Skeletal muscle tissue (tissue), 4 donors: ENCODE results near the gene CHAD. TPM values are rescaled to one million over a fixed set of nuclear protein-coding genes. Genes with fewer than 3 reads are reported as not detected.
"Not testable (repeated sequence)": the region's sequence is repeated elsewhere in the genome, so short reads cannot be mapped to it uniquely, and the experiment has no call there.

ENCODE experiments used
- H3K27ac ChIP-seq: one replicate; pipeline ENCODE4 v1.7.0; 2013; ENCODE audit warnings: mild to moderate bottlenecking, low read depth, low read length, inconsistent platforms
- H3K27me3 ChIP-seq, 3 donors: one replicate each; pipeline ENCODE4 v1.7.0; 2013; ENCODE audit warnings: low read length in 3 of 3; ENCODE audit not compliant: control insufficient read depth in 3 of 3, insufficient read depth in 3 of 3
- H3K36me3 ChIP-seq, 3 donors: one replicate each; pipeline ENCODE4 v1.7.0; 2013; ENCODE audit warnings: low read length in 3 of 3; ENCODE audit not compliant: control insufficient read depth in 3 of 3, insufficient read depth in 3 of 3
- H3K4me1 ChIP-seq, 3 donors: one replicate each; pipeline ENCODE4 v1.7.0; 2013; ENCODE audit warnings: low read length in 3 of 3, mild to moderate bottlenecking in 3 of 3; ENCODE audit not compliant: control insufficient read depth in 3 of 3, insufficient read depth in 3 of 3
- H3K4me3 ChIP-seq, 3 donors: one replicate each; pipeline ENCODE4 v1.7.0; 2013; ENCODE audit warnings: low read length in 3 of 3
- H3K9ac ChIP-seq, 3 donors: one replicate each; pipeline ENCODE4 v1.7.0; 2013; ENCODE audit warnings: low read length in 3 of 3, mild to moderate bottlenecking in 3 of 3, moderate library complexity in 2 of 3, low read depth in 1 of 3
- H3K9me3 ChIP-seq, 3 donors: one replicate each; pipeline ENCODE4 v1.7.0; 2013; ENCODE audit warnings: low read length in 3 of 3; ENCODE audit not compliant: control insufficient read depth in 3 of 3
- total RNA-seq: library from RNA; depleted of rRNA; stranded (reverse); fragments of >200 nt; gene quantifications from one replicate; pipeline ENCODE4 v1.2.3, GENCODE V29; 2014
- donor health status: Osteomylitis.

CHAD gene
- total RNA-seq, 1 donor from 2014 or later: 1.6 TPM

GRCh38 chr17:50425682-50426471, 42.8 kb downstream of the CHAD start, which contains the start of gene ACSF2:
ACSF2 (plus strand) TSS chr17:50426218; CDS start chr17:50426262, 44 bp downstream.
- H3K36me3 ChIP-seq: peaks cover 0 to 3% (median 0%) of the 10 kb centered on the region in 3 donors
- no peaks in the 10 kb centered on the region for H3K9me3 ChIP-seq
- H3K4me3 ChIP-seq: peak within 1 kb of the TSS; percentile 67 to 88 (median 83)
- peak within 1 kb of the TSS; percentile 72 for H3K27ac ChIP-seq
- H3K9ac ChIP-seq: peak within 1 kb of the TSS; percentile 72 to 90 (median 86)
- peaks cover 46 to 55% (median 46%) of the 10 kb centered on the region in 3 donors for H3K4me1 ChIP-seq
- no peaks in the 10 kb centered on the region for H3K27me3 ChIP-seq

GRCh38 chr17:50424996-50425681, 43.5 kb downstream of the CHAD start:
- Histone ChIP-seq H3K9ac (peak overlapping the region; percentile 62 to 87 (median 76)), H3K9me3 (no peaks in the 10 kb centered on the region), H3K27me3 (no peaks in the 10 kb centered on the region), H3K4me1 (peaks cover 43 to 51% (median 43%) of the 10 kb centered on the region in 3 donors), H3K4me3 (peak overlapping the region; percentile 67 to 83 (median 75)), H3K36me3 (peaks cover 0 to 3% (median 0%) of the 10 kb centered on the region in 3 donors), H3K27ac (peak overlapping the region; percentile 32)

GRCh38 chr17:50424246-50424995, 44.3 kb downstream of the CHAD start:
- H3K36me3 ChIP-seq: peaks cover 0 to 3% (median 0%) of the 10 kb centered on the region in 3 donors
- H3K27ac ChIP-seq: no peak overlapping the region
- no peak overlapping the region for H3K9ac ChIP-seq
- peaks cover 37 to 45% (median 40%) of the 10 kb centered on the region in 3 donors for H3K4me1 ChIP-seq
- no peaks in the 10 kb centered on the region for H3K9me3 ChIP-seq
- H3K4me3 ChIP-seq: no peak overlapping the region
- no peaks in the 10 kb centered on the region for H3K27me3 ChIP-seq

DNA sequence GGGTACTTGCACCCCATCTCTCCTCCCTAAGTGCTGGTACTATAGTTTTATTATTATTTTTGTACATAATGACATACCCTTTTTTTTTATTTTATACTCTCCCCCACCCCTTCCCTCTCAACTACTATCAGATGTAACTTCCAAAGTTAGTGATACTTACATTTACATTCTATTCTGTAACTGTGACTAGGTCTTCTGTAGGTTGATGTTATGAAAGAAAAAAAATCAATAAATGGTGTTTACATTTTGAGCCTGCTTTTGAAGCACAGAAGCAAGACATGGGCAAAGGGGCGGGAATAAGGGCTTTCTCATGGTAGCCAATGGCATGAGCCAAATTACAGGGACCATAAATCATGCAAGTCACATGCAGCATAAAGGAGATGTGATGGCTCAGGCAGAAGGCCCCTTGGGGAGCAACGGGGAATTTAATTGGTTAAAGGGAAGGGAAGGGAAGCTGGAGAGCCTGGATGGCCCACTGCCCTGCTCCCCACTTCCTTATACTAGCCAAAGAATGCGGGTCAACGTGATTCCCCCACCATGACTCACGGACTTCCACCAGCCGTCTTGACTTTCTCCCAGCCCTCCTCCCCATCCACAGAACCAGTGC, 45.0 kb downstream of the CHAD start:
- Histone ChIP-seq H3K27ac (no peak overlapping the region), H3K36me3 (no peaks in the 10 kb centered on the region), H3K9ac (no peak overlapping the region), H3K4me1 (peaks cover 29 to 37% (median 34%) of the 10 kb centered on the region in 3 donors), H3K27me3 (no peaks in the 10 kb centered on the region), H3K4me3 (no peak overlapping the region), H3K9me3 (no peaks in the 10 kb centered on the region)

GRCh38 chr17:50422738-50423137, 45.9 kb downstream of the CHAD start:
- Histone ChIP-seq H3K9me3 (no peaks in the 10 kb centered on the region), H3K9ac (no peak overlapping the region), H3K36me3 (no peaks in the 10 kb centered on the region), H3K4me1 (peaks cover 26 to 33% (median 30%) of the 10 kb centered on the region in 3 donors), H3K27ac (no peak overlapping the region), H3K4me3 (no peak overlapping the region), H3K27me3 (no peaks in the 10 kb centered on the region)

DNA sequence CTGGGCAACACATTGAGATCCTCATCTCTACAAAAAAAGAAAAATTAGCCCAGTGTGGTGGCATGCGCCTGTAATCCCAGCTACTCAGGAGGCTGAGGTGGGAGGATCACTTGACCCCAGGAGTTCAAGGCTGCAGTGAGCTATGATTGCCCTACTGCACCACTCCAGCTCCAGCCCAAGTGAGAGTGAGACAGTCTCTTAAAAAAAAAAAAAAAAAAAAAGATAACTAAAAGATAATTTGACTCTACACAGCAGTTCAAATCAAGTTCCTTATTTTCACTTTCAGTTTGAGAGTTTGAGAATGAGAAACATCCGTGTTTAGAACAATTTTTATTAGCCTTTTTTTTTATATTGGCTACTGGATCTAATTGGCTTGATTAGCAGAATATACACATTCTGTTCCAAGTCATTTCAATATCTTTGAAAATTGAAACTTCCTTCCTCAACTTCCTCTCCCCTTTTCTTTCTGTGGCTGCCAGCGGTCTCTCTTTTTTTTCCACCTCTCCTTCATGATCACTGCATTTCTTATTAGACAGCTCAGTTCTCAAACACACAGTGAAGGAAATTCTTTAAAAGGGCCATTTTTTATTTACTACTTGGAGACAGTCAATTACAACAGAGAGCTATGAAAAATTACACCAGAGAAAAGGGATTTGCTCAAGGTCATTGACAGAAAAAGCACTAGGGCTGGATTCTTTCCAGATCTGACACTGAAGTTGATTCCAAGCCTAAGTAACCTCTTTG, 47.2 kb downstream of the CHAD start:
- Histone ChIP-seq H3K4me3 (peak overlapping the region in 2 of 3 donors; percentile 25 to 57), H3K4me1 (peaks cover 16 to 20% (median 17%) of the 10 kb centered on the region in 3 donors), H3K9me3 (no peaks in the 10 kb centered on the region), H3K27me3 (no peaks in the 10 kb centered on the region), H3K9ac (no peak overlapping the region), H3K27ac (peak overlapping the region; percentile 37), H3K36me3 (no peaks in the 10 kb centered on the region)

GRCh38 chr17:50420419-50421112, 48.1 kb downstream of the CHAD start:
- no peak overlapping the region for H3K4me3 ChIP-seq
- H3K27ac ChIP-seq: peak overlapping the region; percentile 3
- peaks cover 12 to 17% (median 15%) of the 10 kb centered on the region in 3 donors for H3K4me1 ChIP-seq

GRCh38 chr17:50419577-50419976, 49.1 kb downstream of the CHAD start:
- H3K36me3 ChIP-seq: not testable (repeated sequence)

More at GRCh38 chr17:50420419-50421112, 48.1 kb downstream of the CHAD start:
- no peaks in the 10 kb centered on the region for H3K36me3 ChIP-seq
- no peak overlapping the region for H3K9ac ChIP-seq
- no peaks in the 10 kb centered on the region for H3K9me3 ChIP-seq
- H3K27me3 ChIP-seq: no peaks in the 10 kb centered on the region

More at GRCh38 chr17:50419577-50419976, 49.1 kb downstream of the CHAD start:
- H3K4me3 ChIP-seq, H3K9me3 ChIP-seq, H3K27me3 ChIP-seq, H3K9ac ChIP-seq, H3K27ac ChIP-seq, H3K4me1 ChIP-seq: not testable (repeated sequence)
